HTERT RPE-1 (cell line): ENCODE results near the gene ZSWIM2.
"Not testable (repeated sequence)": the region's sequence is repeated elsewhere in the genome, so short reads cannot be mapped to it uniquely, and the experiment has no call there.

Source experiments
- in situ Hi-C: fragments of 300-500 bp; cut with MboI; formaldehyde crosslinking; loops from 4 replicates; pipeline ENCODE4 v1.14.3; 2020; ENCODE audit warnings: low sequenced_read_pairs

The ZSWIM2 gene, protein sequence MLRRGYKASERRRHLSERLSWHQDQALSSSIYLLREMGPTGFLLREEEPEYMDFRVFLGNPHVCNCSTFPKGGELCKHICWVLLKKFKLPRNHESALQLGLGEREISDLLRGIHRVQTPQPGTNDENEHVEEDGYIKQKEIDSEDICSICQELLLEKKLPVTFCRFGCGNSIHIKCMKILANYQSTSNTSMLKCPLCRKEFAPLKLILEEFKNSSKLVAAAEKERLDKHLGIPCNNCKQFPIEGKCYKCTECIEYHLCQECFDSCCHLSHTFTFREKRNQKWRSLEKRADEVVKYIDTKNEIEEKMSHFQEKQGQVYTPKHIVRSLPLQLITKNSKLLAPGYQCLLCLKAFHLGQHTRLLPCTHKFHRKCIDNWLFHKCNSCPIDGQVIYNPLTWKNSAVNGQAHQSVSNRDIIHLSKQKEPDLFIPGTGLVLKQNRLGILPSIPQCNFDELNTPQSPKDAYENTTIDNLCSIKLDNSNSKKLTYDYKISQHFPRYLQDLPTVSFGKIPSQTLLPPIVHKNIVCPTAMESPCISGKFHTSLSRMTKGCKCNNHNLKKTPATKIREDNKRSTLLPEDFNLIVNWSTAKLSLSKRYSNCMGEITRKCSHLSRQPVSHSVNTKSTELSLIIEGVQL

DNA sequence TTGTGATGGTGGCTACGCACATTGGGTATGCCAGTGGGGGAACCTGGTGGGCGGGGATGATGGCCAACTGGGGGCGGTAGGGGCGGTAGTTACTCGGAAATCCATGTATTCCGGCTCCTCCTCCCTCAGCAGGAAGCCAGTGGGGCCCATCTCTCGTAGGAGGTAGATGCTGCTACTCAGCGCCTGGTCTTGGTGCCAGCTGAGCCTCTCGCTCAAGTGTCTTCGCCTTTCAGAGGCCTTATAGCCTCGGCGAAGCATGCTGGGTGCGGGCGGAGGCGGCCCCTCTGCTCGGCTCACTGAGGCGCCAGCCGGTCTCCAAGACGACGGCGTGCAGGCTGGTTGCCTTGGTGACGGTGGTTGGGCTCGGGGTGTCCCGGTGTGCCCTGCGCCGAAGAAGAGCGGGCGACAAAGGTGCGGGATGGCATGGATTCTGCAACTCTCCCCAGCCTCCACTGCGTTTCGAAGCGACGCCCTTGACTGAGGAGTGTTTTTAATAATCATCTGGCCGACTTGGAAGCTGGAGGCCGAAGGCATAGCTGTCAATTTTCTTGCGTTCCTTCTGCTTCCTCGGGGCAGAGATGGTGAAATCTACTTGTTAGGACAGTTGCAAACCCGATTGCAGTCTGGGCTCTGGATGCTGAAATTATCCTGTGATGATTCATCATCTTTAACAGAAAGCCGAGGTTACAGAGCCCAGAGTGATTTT is at the start of gene ZSWIM2:
TSS of gene ZSWIM2 (minus strand) at position 298 of the 706 bp plus-strand sequence. CDS start at position 258, 40 bp downstream.
- in situ Hi-C loops: no loop called here

GRCh38 chr2:186896220-186896619 is 47.2 kb upstream of the ZSWIM2 start:
- in situ Hi-C loops: not testable (repeated sequence)

- in situ Hi-C loops: no loop called here
Measured at GRCh38 chr2:186895451-186895850, 46.5 kb upstream of the ZSWIM2 start.

DNA sequence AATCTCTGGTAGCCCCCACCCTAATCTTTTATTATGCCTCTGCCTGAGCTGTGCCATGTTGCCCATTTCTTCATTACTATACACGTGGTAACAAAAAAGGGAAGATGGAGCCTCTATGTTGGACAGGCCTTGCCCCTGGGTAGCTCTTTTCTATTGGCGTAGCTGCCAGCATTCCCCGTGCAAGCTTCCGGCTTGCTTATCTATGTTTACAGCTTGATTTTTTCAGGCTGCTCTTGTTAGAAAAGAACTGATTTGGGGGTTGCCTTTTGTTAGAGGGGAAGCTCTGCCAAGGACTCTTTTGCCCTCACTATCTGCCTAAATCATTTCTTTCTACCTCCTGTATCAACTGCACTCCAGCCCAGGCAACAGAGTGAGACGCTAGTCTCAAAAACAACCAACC is 45.5 kb upstream of the ZSWIM2 start:
- in situ Hi-C loops: no loop called here

GRCh38 chr2:186892821-186893220 is 43.9 kb upstream of the ZSWIM2 start:
- in situ Hi-C loops: no loop called here

GRCh38 chr2:186891185-186891621 is 42.2 kb upstream of the ZSWIM2 start:
- in situ Hi-C loops: no loop called here

GRCh38 chr2:186889101-186889879 is 40.3 kb upstream of the ZSWIM2 start:
- in situ Hi-C loops: no loop called here

DNA sequence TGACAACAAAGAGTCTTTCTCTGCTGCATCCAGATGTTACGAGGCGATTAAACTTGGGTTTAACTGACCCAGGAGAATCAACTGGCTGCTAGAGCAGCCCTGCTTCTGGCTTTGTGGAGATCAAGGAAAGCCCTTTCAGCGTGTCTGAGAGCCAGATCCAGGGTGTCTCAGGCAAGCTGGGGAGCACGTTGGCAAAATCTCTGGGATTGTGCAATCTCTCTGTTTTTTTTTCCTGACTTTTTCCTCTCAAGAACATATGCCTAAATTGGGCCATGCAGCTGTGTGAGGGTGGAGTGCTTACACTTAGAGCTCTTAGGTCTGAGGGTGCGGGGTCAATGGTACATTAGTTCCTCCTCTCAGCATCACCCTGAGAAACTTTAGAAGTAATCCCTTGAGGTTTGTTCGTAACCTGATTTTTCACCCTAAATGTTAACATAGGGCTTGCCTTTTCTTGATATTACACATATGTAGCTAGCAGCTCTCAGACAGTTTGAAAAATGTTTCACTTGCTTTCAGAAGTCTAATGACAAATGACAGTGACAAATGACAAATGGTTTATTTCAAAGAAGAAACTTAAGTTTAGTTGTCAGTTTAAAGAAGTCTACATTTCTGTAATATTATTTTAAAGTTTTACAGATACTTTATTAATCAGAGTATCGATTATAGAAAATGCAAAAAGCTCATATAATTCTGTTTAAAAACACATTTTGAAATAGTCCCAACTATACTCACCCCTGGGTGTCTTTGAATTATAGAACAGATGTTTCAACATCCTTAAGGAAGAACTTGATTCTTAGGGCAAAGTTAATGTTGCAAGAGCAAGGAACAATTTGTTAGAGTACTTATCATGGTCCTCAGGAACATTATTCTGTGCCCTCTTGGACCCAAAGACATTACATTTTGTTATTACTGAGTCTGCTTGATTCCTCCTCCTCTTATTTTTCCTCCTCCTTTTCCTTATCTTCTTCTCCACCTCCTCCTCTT is 38.4 kb upstream of the ZSWIM2 start:
- in situ Hi-C loops: no loop called here

DNA sequence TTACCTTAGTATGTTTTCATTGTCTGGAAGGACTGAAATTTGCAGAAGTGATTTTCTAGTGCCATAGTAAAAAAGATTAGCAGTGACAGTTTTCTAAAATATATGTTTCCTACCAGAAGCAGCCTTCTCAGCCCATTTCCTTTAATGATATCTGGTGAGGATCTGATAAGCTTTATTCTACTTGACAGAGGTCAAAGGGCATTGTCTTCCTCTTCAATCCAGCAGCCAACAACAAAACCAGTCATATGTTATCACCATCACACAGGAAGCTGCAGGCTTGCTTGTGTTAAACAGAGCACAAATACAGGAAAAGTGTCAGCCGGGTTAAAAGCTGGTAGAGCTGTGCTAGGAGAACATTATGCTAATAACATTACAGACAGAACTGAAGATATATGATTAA is 35.6 kb upstream of the ZSWIM2 start:
- in situ Hi-C loops: no loop called here

GRCh38 chr2:186883666-186884065 is 34.7 kb upstream of the ZSWIM2 start:
- in situ Hi-C loops: no loop called here

DNA sequence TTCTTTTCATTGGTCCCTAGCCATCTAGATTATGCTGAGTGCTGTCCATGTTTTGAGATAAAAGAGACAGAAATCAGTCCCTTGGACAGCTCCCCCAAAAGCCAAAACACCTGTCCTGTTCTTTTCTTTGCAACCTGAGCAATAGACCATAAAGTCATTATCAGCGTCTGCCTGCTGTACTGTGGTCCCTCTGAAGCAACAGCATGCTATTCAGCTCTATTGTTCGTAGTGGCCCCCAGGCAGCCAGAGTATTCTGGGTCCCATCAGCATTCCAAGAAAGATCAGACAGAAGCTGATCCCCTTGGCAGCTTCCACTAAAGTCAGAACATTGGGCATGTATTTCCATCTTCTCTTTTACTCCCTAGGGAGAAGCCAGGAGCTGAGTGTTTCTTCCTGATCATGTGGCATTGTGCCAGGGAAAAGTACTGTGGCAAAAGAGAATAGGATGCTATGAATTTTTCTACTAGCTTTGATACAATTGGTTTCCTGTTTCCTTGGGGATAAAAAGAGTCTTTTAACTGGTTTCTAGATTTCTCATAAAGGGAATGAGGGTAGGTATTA is 33.6 kb upstream of the ZSWIM2 start:
- in situ Hi-C loops: no loop called here

DNA sequence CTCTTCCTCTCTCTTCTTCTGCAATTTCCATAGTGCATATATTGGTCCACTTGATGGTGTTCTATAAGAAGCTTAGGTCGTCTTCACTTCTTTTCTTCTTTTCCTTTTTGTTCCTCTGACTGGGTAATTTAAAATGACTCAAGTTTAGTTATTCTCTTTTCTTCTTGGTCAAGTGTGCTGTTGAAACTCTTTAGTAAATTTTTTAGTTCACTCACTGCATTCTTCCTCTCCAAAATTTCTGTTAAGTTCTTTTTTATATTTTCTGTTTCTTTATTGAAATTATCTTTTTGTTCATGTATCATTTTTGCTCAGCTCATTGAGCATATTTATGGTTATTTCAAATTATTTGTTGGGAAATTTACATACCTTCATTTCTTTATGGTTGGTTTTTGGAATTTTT is 32.7 kb upstream of the ZSWIM2 start:
- in situ Hi-C loops: no loop called here

GRCh38 chr2:186879312-186879711 is 30.3 kb upstream of the ZSWIM2 start:
- in situ Hi-C loops: no loop called here

- in situ Hi-C loops: no loop called here
Measured at GRCh38 chr2:186874713-186875112, 25.7 kb upstream of the ZSWIM2 start.

DNA sequence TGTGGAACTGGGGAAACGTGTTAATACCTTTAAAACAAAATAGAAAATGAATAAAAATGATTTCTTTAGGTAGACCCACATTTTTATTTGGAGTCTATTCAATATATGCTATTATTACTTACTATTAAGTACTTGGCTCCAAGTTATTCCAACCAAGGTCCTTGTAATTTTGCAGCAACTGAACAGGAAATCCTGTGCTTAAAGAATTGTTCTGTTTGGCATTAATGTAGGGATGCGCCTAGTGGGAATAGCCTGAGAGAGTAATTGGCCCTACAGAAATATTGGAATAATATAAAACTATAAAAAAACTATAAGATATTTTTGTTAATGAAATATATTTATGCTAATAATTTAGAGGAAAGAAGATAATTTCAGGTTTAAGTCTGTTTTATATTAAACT is 22.9 kb upstream of the ZSWIM2 start:
- in situ Hi-C loops: no loop called here

DNA sequence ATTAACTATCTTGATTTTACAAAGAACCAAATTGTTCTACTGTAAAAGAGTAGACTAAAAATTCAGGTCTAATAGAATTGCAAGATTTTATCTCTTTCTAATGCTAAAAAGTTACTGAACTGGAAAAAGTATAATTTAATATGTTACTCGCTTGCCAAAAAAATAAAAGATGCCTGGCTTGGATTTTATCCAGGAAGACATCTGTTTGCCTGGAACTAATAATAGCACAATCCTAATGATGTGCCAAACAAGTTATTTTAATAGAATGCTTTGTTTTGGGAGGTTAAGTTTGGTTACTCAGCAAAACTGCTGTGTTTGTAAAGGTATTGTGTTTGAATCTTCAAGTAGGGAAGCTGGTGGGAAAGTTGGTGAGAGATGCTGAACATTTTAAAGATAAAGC is 19.4 kb upstream of the ZSWIM2 start:
- in situ Hi-C loops: no loop called here

GRCh38 chr2:186862869-186863709 is 14.1 kb upstream of the ZSWIM2 start:
- in situ Hi-C loops: no loop called here

- in situ Hi-C loops: no loop called here
Measured at GRCh38 chr2:186855216-186855615, 6.2 kb upstream of the ZSWIM2 start.

DNA sequence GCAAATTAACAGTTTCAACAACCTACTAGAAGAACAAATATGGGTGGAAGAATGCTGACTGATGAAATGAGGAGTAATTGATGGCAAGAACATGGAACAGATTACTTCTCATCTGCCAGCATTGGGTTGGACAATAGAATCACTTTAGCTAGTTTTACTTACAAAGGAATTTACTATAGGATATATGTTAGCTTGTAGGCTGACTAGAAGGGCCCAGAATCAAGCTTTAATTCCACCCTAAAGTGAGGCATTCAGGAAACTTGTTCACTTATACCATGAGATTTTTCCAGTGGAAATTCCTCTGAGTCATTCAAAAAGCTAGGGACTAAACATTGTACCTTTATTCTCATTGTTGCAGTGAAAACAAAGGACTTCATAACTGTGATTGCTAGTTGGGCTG is 5.0 kb upstream of the ZSWIM2 start:
- in situ Hi-C loops: no loop called here
